CD14-positive monocyte (primary cell): ENCODE results near the gene SIRT7. TPM values are rescaled to one million over a fixed set of nuclear protein-coding genes. Genes with fewer than 3 reads are reported as not detected.
A peak's percentile ranks its signal among the peaks of the same experiment; 100 is the strongest.

Experiments
- DNase-seq, 3 donors: peaks; one replicate each; pipeline ENCODE4 v3.0.0-alpha.2; 2011 to 2022
- H2AFZ ChIP-seq: 2 replicates; pipeline ENCODE4 v1.6.0; 2012; ENCODE audit warnings: mild to moderate bottlenecking, low read depth, low read length, inconsistent platforms; ENCODE audit not compliant: insufficient read depth, poor library complexity, severe bottlenecking
- H3K27ac ChIP-seq, 2 donors: 1 replicate in 1 of 2; 2 replicates in 1 of 2; pipeline ENCODE4 v1.5.1; 2012 to 2013; ENCODE audit warnings: low read length in 2 of 2, control low read depth in 1 of 2, inconsistent platforms in 1 of 2, low read depth in 1 of 2, mild to moderate bottlenecking in 1 of 2
- H3K27me3 ChIP-seq, 2 donors: one replicate each; pipeline versions ENCODE4 v1.6.0 to v1.6.1; 2011 to 2013; ENCODE audit warnings: low read length in 2 of 2; ENCODE audit not compliant: control insufficient read depth in 2 of 2, insufficient read depth in 2 of 2
- H3K36me3 ChIP-seq, 2 donors: replicated peaks in 1 of 2; 1 replicate in 1 of 2; 2 replicates in 1 of 2; pipeline versions ENCODE4 v1.5.1 to v1.6.1; 2012 to 2013; ENCODE audit warnings: low read length in 2 of 2, control low read depth in 1 of 2, inconsistent platforms in 1 of 2, mild to moderate bottlenecking in 1 of 2; ENCODE audit not compliant: insufficient read depth in 2 of 2, control insufficient read depth in 1 of 2
- H3K4me1 ChIP-seq, 2 donors: 1 replicate in 1 of 2; 2 replicates in 1 of 2; pipeline versions ENCODE4 v1.5.1 to v1.6.1; 2012 to 2013; ENCODE audit warnings: low read length in 2 of 2, control low read depth in 1 of 2, inconsistent platforms in 1 of 2, mild to moderate bottlenecking in 1 of 2, moderate library complexity in 1 of 2; ENCODE audit not compliant: insufficient read depth in 2 of 2, control insufficient read depth in 1 of 2
- H3K4me2 ChIP-seq: replicated peaks from 2 replicates; pipeline ENCODE3; 2012; ENCODE audit warnings: low read length, moderate library complexity, mild to moderate bottlenecking; ENCODE audit not compliant: poor library complexity, severe bottlenecking; ENCODE audit errors: extremely low read depth
- H3K4me3 ChIP-seq, 3 experiments: fragments of 200-600 bp in 1 of 3; sonication (generic) in 1 of 3; replicated peaks in 1 of 3; 1 replicate in 2 of 3; 2 replicates in 1 of 3; pipeline ENCODE4 v1.5.1; 2011 to 2013; ENCODE audit warnings: low read length in 3 of 3, mild to moderate bottlenecking in 3 of 3, control low read depth in 2 of 3, low read depth in 2 of 3, inconsistent platforms in 1 of 3, moderate library complexity in 1 of 3
- H3K79me2 ChIP-seq: 2 replicates; pipeline ENCODE4 v1.6.0; 2012; ENCODE audit warnings: mild to moderate bottlenecking, control low read depth, inconsistent platforms, low read length, moderate library complexity; ENCODE audit not compliant: insufficient read depth
- H3K9ac ChIP-seq: 2 replicates; pipeline ENCODE4 v1.6.0; 2017; ENCODE audit warnings: low read length, mild to moderate bottlenecking; ENCODE audit not compliant: insufficient read depth, poor library complexity, severe bottlenecking
- H3K9me3 ChIP-seq, 2 donors: replicated peaks in 1 of 2; 1 replicate in 1 of 2; 2 replicates in 1 of 2; pipeline versions ENCODE4 v1.5.1 to v1.6.1; 2012 to 2013; ENCODE audit warnings: low read length in 2 of 2, control low read depth in 1 of 2; ENCODE audit not compliant: control insufficient read depth in 1 of 2, insufficient read depth in 1 of 2
- H4K20me1 ChIP-seq: 2 replicates; pipeline ENCODE4 v1.6.0; 2012; ENCODE audit warnings: mild to moderate bottlenecking, low read length, control low read depth, moderate library complexity; ENCODE audit not compliant: insufficient read depth
- H3K27ac Mint-ChIP-seq, 7 donors: one replicate each; pipeline ENCODE4 v1.8.0; 2020; ENCODE audit warnings: mild to moderate bottlenecking in 7 of 7, mixed read lengths in 7 of 7, moderate library complexity in 6 of 7, inconsistent platforms in 2 of 7
- H3K27me3 Mint-ChIP-seq, 3 donors: one replicate each; pipeline ENCODE4 v1.8.0; 2021 to 2022; ENCODE audit warnings: low read depth in 3 of 3, mild to moderate bottlenecking in 3 of 3, mixed read lengths in 3 of 3, moderate library complexity in 3 of 3, inconsistent platforms in 1 of 3
- H3K36me3 Mint-ChIP-seq, 2 donors: one replicate each; pipeline ENCODE4 v1.8.0; 2020; ENCODE audit warnings: mixed read lengths in 2 of 2, inconsistent platforms in 1 of 2, mild to moderate bottlenecking in 1 of 2
- H3K4me1 Mint-ChIP-seq: one replicate; pipeline ENCODE4 v1.8.0; 2020; ENCODE audit warnings: mild to moderate bottlenecking, mixed read lengths
- H3K4me3 Mint-ChIP-seq, 2 donors: one replicate each; pipeline ENCODE4 v1.8.0; 2020; ENCODE audit warnings: mild to moderate bottlenecking in 2 of 2, mixed read lengths in 2 of 2, moderate library complexity in 1 of 2
- H3K9me3 Mint-ChIP-seq, 7 donors: one replicate each; pipeline ENCODE4 v1.8.0; 2020 to 2022; ENCODE audit warnings: mixed read lengths in 7 of 7, mild to moderate bottlenecking in 6 of 7, moderate library complexity in 6 of 7, inconsistent platforms in 2 of 7
- CTCF ChIP-seq: fragments of 200-600 bp; IDR thresholded peaks from one replicate; pipeline ENCODE4 v1.8.0; 2022; ENCODE audit warnings: antibody characterized with exemption, mild to moderate bottlenecking
- WGBS: methylation state at CpG from one replicate; pipeline ENCODE4 v1.1.5; 2013; ENCODE audit warnings: missing lambda C conversion rate; ENCODE audit not compliant: insufficient coverage; 5-methylcytosine and 5-hydroxymethylcytosine counted together
- intact Hi-C, 2 donors: fragments of 100-400 bp; cut with micrococcal nuclease; formaldehyde crosslinking; loops; one replicate each; pipeline versions ENCODE4 v1.15.0 to v1.15.1; 2023
- polyA plus RNA-seq, 3 donors: library from polyadenylated mRNA; depleted of rRNA in 1 of 3; unstranded in 2 of 3; stranded (reverse) in 1 of 3; fragments of 300-500 nt in 2 of 3; fragments of >200 nt in 1 of 3; fragmentation: Illumina TruSeq in 2 of 3; gene quantifications; 1 replicate in 2 of 3; 2 replicates in 1 of 3; pipeline ENCODE4 v1.2.3, GENCODE V29; 2012 to 2021

SIRT7 gene
- polyA plus RNA-seq, 3 donors: 22.5 to 73.5 (median 23.7) TPM

GRCh38 chr17:81912441-81913309, 5.3 kb downstream of the SIRT7 start:
- WGBS: 61% methylated on average over 17 of the region's 32 CpGs
- H3K9me3 ChIP-seq: peaks cover 0 to 2% of the 10 kb centered on the region in 2 donors
- no peak overlapping the region for H3K9ac ChIP-seq
- no peak overlapping the region for H2AFZ ChIP-seq
- no peak overlapping the region for H3K4me2 ChIP-seq
- H3K4me1 ChIP-seq: peaks cover 34 to 40% of the 10 kb centered on the region in 2 donors
- H3K36me3 ChIP-seq: peaks cover 46 to 49% of the 10 kb centered on the region in 2 donors
- Mint-ChIP-seq H3K9me3 (peaks cover 0 to 10% (median 4%) of the 10 kb centered on the region in 7 donors), H3K36me3 (peaks cover 49 to 66% of the 10 kb centered on the region in 2 donors), H3K4me3 (no peak overlapping the region), H3K27me3 (no peaks in the 10 kb centered on the region), H3K4me1 (peaks cover 41% of the 10 kb centered on the region), H3K27ac (peak overlapping the region in 2 of 7 donors; percentile 30 to 72)
- peaks cover 74% of the 10 kb centered on the region for H4K20me1 ChIP-seq
- peaks cover 54% of the 10 kb centered on the region for H3K79me2 ChIP-seq
- H3K27ac ChIP-seq: no peak overlapping the region
- H3K27me3 ChIP-seq: no peaks in the 10 kb centered on the region
- no peak for DNase-seq
- no peak overlapping the region for H3K4me3 ChIP-seq
- intact Hi-C loops: loop anchor here in 1 of 2 donors (10.0 kb wide), 1 partner anchor 48 kb away; the partner anchor contains the start of gene P4HB
- TF ChIP-seq CTCF: no peak

- Histone ChIP-seq H3K4me3 (peak overlapping the region in 1 of 3 experiments; percentile 25), H3K9ac (no peak overlapping the region), H3K4me1 (peaks cover 29 to 34% of the 10 kb centered on the region in 2 donors), H4K20me1 (peaks cover 67% of the 10 kb centered on the region), H3K4me2 (peak overlapping the region; percentile 56), H3K36me3 (peaks cover 49 to 56% of the 10 kb centered on the region in 2 donors), H3K9me3 (peaks cover 0 to 2% of the 10 kb centered on the region in 2 donors), H3K79me2 (peaks cover 47% of the 10 kb centered on the region), H3K27me3 (no peaks in the 10 kb centered on the region), H3K27ac (no peak overlapping the region), H2AFZ (no peak overlapping the region)
- DNase-seq: no peak
- Mint-ChIP-seq H3K36me3 (peaks cover 49 to 65% of the 10 kb centered on the region in 2 donors), H3K4me3 (peak overlapping the region in 1 of 2 donors; percentile 24), H3K27me3 (no peaks in the 10 kb centered on the region), H3K27ac (peak overlapping the region in 3 of 7 donors; percentile 15 to 36 (median 20)), H3K9me3 (peaks cover 0 to 8% (median 4%) of the 10 kb centered on the region in 7 donors), H3K4me1 (peaks cover 37% of the 10 kb centered on the region)
- intact Hi-C loops: loop anchor here in 1 of 2 donors (10.0 kb wide), 1 partner anchor 47 kb away; the partner anchor contains the start of gene P4HB
- TF ChIP-seq CTCF: no peak
- 78% methylated on average over 18 of the region's 19 CpGs for WGBS
These were observed 6.0 kb downstream of the SIRT7 start for GRCh38 chr17:81911969-81912368.
